SU-DHL-6 (cell line): Measurements from ENCODE around the gene POMGNT2.

Source experiments
- CTCF ChIP-seq: fragments of 200-600 bp; sonication (generic); IDR thresholded peaks from one replicate; pipeline ENCODE4 v1.5.1; 2017; ENCODE audit warnings: antibody characterized with exemption, mild to moderate bottlenecking, low read length, moderate library complexity; ENCODE audit not compliant: insufficient read depth, poor library complexity, severe bottlenecking
- EZH2phosphoT487 ChIP-seq: fragments of 200-600 bp; sonication (generic), shearing (Covaris generic); conservative IDR thresholded peaks from 2 replicates; pipeline ENCODE4 v1.6.1; 2018; ENCODE audit warnings: mild to moderate bottlenecking, antibody characterized with exemption, low read length, moderate library complexity, mixed read lengths

GRCh38 chr3:43097400-43098080 is 8.3 kb downstream of the POMGNT2 start:
- TF ChIP-seq CTCF (no peak), EZH2phosphoT487 (no peak)
